ENCODE measurements around the gene IRAK4. TPM values are rescaled to one million over a fixed set of nuclear protein-coding genes. Genes with fewer than 3 reads are reported as not detected.
"Not testable (repeated sequence)": the region's sequence is repeated elsewhere in the genome, so short reads cannot be mapped to it uniquely, and the experiment has no call there.

IRAK4 gene
- total and polyA plus RNA-seq, 2 donors (not counting 3 experiments of a cell fraction or from before 2014, with no cell fraction given), result 10.8 to 13.1 TPM

DNA sequence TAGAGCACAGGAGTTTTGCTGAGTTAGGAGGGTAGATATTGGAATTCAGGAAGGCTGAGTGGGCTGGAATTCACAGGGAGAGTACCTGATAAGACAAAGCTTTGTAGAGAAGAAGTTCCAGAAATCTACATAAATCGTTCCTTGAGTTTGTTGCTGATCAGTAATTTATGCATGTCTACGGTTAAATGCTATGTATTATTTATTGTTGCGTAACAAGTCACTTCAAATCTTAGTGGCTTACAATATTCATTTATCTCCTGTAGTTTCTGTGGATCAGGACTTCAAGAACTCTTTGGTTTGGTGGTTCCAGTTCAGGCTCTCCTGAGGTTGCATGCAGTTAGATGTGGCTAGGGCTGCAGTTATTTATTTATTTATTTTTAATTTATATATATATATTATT, 7.9 kb upstream of the IRAK4 start:
- no peak for DNase-seq (ENCODE audit: low read depth, low spot score)
- H3K4me2 ChIP-seq (ENCODE audit: insufficient read depth, low read length), result no peak overlapping the region
- TF ChIP-seq MYC (IDR thresholded peaks at IDR 0.05; ENCODE audit: low read depth, low read length), result no peak
- TF ChIP-seq FOS (IDR thresholded peaks at IDR 0.05; ENCODE audit: borderline replicate concordance, insufficient read depth, low read length), result no peak
- no peak for TF ChIP-seq JUN (IDR thresholded peaks at IDR 0.05; ENCODE audit: borderline replicate concordance, insufficient read depth, insufficient read length, low read depth)
- TF ChIP-seq, protein P1, sequence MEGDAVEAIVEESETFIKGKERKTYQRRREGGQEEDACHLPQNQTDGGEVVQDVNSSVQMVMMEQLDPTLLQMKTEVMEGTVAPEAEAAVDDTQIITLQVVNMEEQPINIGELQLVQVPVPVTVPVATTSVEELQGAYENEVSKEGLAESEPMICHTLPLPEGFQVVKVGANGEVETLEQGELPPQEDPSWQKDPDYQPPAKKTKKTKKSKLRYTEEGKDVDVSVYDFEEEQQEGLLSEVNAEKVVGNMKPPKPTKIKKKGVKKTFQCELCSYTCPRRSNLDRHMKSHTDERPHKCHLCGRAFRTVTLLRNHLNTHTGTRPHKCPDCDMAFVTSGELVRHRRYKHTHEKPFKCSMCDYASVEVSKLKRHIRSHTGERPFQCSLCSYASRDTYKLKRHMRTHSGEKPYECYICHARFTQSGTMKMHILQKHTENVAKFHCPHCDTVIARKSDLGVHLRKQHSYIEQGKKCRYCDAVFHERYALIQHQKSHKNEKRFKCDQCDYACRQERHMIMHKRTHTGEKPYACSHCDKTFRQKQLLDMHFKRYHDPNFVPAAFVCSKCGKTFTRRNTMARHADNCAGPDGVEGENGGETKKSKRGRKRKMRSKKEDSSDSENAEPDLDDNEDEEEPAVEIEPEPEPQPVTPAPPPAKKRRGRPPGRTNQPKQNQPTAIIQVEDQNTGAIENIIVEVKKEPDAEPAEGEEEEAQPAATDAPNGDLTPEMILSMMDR (IDR thresholded peaks at IDR 0.05; ENCODE audit: extremely low read depth in 1 of 2, insufficient read depth in 1 of 2, low read depth in 1 of 2, low read length in 2 of 2), result no peak
- TF ChIP-seq, protein P2, sequence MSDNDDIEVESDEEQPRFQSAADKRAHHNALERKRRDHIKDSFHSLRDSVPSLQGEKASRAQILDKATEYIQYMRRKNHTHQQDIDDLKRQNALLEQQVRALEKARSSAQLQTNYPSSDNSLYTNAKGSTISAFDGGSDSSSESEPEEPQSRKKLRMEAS (IDR thresholded peaks at IDR 0.05; ENCODE audit: insufficient read depth, insufficient read length), result no peak
- no peak for TF ChIP-seq EZH2 (IDR thresholded peaks at IDR 0.05; ENCODE audit: borderline replicate concordance, low read depth, low read length, severe bottlenecking)
- no peak for TF ChIP-seq POLR2AphosphoS5 (IDR thresholded peaks at IDR 0.05; ENCODE audit: insufficient read depth, low read depth, low read length)
- no peak for TF ChIP-seq GATA2 (IDR thresholded peaks at IDR 0.05; ENCODE audit: insufficient read depth, insufficient read length, low read depth, low read length)
- no peak for TF ChIP-seq POLR2A (IDR thresholded peaks at IDR 0.05; ENCODE audit: low read depth, low read length)
- no peaks in the 10 kb centered on the region for H3K79me2 ChIP-seq (ENCODE audit: control insufficient read depth, insufficient read depth, low read length)
- no peaks in the 10 kb centered on the region for H3K27me3 ChIP-seq (ENCODE audit: control insufficient read depth in 2 of 2, insufficient read depth in 2 of 2, low read length in 2 of 2)
- no peaks in the 10 kb centered on the region for H3K9me1 ChIP-seq (replicated peaks; ENCODE audit: control insufficient read depth, extremely low read depth, insufficient read depth, low read length)
- intact Hi-C loops (cut with micrococcal nuclease) (no loop called here), dilution Hi-C loops (cut with MboI; ENCODE audit: extremely low pct_ligation_motif_present, low sequenced_read_pairs) (no loop called here)
- no peak overlapping the region for H3K4me3 ChIP-seq (replicated peaks in 1 of 3; ENCODE audit: insufficient read depth in 1 of 3, low read depth in 1 of 3, low read length in 3 of 3)
- H3K27ac ChIP-seq (ENCODE audit: insufficient read depth, low read depth, low read length), result no peak overlapping the region
- BruUV-seq (replicated peaks), result no TSS peak
- H3K4me1 ChIP-seq (ENCODE audit: control insufficient read depth, extremely low read depth, insufficient read depth, low read length), result no peaks in the 10 kb centered on the region
- no peaks in the 10 kb centered on the region for H3K36me3 ChIP-seq (ENCODE audit: control insufficient read depth in 2 of 2, extremely low read depth in 1 of 2, insufficient read depth in 2 of 2, low read length in 2 of 2)
- no peak overlapping the region for H2AFZ ChIP-seq (ENCODE audit: low read depth, low read length)
- ChIA-PET CTCF (no interaction called here), POLR2A (no interaction called here)
- H4K20me1 ChIP-seq (replicated peaks; ENCODE audit: control insufficient read depth, extremely low read depth, insufficient read depth, low read length), result no peaks in the 10 kb centered on the region
- no peak for FAIRE-seq
- H3K9me3 ChIP-seq (replicated peaks; ENCODE audit: control insufficient read depth, insufficient read depth, low read length), result no peaks in the 10 kb centered on the region
- no peak overlapping the region for H3K9ac ChIP-seq (replicated peaks; ENCODE audit: extremely low read depth, insufficient read depth, low read length)

GRCh38 chr12:43751360-43751759, 7.4 kb upstream of the IRAK4 start:
- POLR2A ChIA-PET; CTCF ChIA-PET; H3K9ac ChIP-seq (replicated peaks; ENCODE audit: extremely low read depth, insufficient read depth, low read length); H3K36me3 ChIP-seq (ENCODE audit: control insufficient read depth in 2 of 2, extremely low read depth in 1 of 2, insufficient read depth in 2 of 2, low read length in 2 of 2); H3K27me3 ChIP-seq (ENCODE audit: control insufficient read depth in 2 of 2, insufficient read depth in 2 of 2, low read length in 2 of 2); H3K79me2 ChIP-seq (ENCODE audit: control insufficient read depth, insufficient read depth, low read length); DNase-seq (ENCODE audit: low read depth, low spot score); H2AFZ ChIP-seq (ENCODE audit: low read depth, low read length); H3K9me1 ChIP-seq (replicated peaks; ENCODE audit: control insufficient read depth, extremely low read depth, insufficient read depth, low read length); H3K27ac ChIP-seq (ENCODE audit: insufficient read depth, low read depth, low read length); H3K4me2 ChIP-seq (ENCODE audit: insufficient read depth, low read length); H4K20me1 ChIP-seq (replicated peaks; ENCODE audit: control insufficient read depth, extremely low read depth, insufficient read depth, low read length); H3K4me1 ChIP-seq (ENCODE audit: control insufficient read depth, extremely low read depth, insufficient read depth, low read length); BruUV-seq (replicated peaks); H3K4me3 ChIP-seq (replicated peaks in 1 of 3; ENCODE audit: insufficient read depth in 1 of 3, low read depth in 1 of 3, low read length in 3 of 3); FAIRE-seq; H3K9me3 ChIP-seq (replicated peaks; ENCODE audit: control insufficient read depth, insufficient read depth, low read length); dilution Hi-C loops (cut with MboI; ENCODE audit: extremely low pct_ligation_motif_present, low sequenced_read_pairs); intact Hi-C loops (cut with micrococcal nuclease): not testable (repeated sequence)
